ENCODE results near the gene HIP1.

Gene HIP1

GRCh38 chr7:75536940-75537538, 201.7 kb downstream of the HIP1 start:
- DNase-seq (ENCODE audit: low spot score) (peak; percentile 42), ATAC-seq (ENCODE audit: low read depth) (no peak)
- Histone ChIP-seq H3K36me3 (ENCODE audit: low read depth) (0 out of 2 replicates have a peak, but pooled peaks cover 4% of the 10 kb centered on the region), H3K4me3 (ENCODE audit: severe bottlenecking) (no peak overlapping the region), H3K4me1 (ENCODE audit: insufficient read depth, poor library complexity, severe bottlenecking) (no peaks in the 10 kb centered on the region), H3K9me3 (ENCODE audit: severe bottlenecking) (no peaks in the 10 kb centered on the region), H3K27me3 (ENCODE audit: insufficient read depth, poor library complexity, severe bottlenecking) (no peaks in the 10 kb centered on the region), H3K27ac (ENCODE audit: poor library complexity, severe bottlenecking) (no peak overlapping the region)
- no peak for TF ChIP-seq CTCF (IDR thresholded peaks at IDR 0.05; ENCODE audit: poor library complexity, severe bottlenecking)

DNA sequence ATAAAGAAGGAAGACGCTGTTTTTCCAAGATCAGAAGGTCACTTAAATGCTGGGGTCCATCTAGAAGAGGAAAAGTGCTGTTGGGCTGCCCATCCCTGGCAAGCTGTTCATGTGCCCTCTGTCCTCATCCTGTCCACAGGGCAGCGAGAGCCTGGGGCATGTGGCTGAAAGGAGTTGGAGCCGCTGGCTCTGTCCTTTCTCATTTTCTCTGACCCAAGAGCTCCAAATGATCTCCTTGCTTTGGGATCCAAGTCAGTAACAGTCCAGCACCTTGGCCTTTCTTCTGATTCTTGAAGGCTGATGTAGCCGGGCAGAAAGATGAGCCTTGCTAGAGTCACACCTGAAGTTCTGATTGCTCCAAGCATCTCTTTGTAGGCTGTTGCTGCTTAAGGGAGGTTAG, 202.2 kb downstream of the HIP1 start:
- 0 out of 2 replicates have a peak, but pooled peaks cover 4% of the 10 kb centered on the region for H3K36me3 ChIP-seq (ENCODE audit: low read depth)

GRCh38 chr7:75534727-75535307, 203.9 kb downstream of the HIP1 start:
- no peak for TF ChIP-seq CTCF (IDR thresholded peaks at IDR 0.05; ENCODE audit: poor library complexity, severe bottlenecking)
- no peak for ATAC-seq (ENCODE audit: low read depth)
- H3K9me3 ChIP-seq (ENCODE audit: severe bottlenecking): no peaks in the 10 kb centered on the region
- DNase-seq (ENCODE audit: low spot score): no peak
- no peaks in the 10 kb centered on the region for H3K27me3 ChIP-seq (ENCODE audit: insufficient read depth, poor library complexity, severe bottlenecking)
- 0 out of 2 replicates have a peak, but pooled peaks cover 4% of the 10 kb centered on the region for H3K36me3 ChIP-seq (ENCODE audit: low read depth)
- no peaks in the 10 kb centered on the region for H3K4me1 ChIP-seq (ENCODE audit: insufficient read depth, poor library complexity, severe bottlenecking)
- no peak overlapping the region for H3K4me3 ChIP-seq (ENCODE audit: severe bottlenecking)
- no peak overlapping the region for H3K27ac ChIP-seq (ENCODE audit: poor library complexity, severe bottlenecking)

More for the DNA sequence above, 202.2 kb downstream of the HIP1 start:
- H3K4me3 ChIP-seq (ENCODE audit: severe bottlenecking): no peak overlapping the region
- H3K9me3 ChIP-seq (ENCODE audit: severe bottlenecking): no peaks in the 10 kb centered on the region
- H3K4me1 ChIP-seq (ENCODE audit: insufficient read depth, poor library complexity, severe bottlenecking): no peaks in the 10 kb centered on the region
- no peak for ATAC-seq (ENCODE audit: low read depth)
- H3K27me3 ChIP-seq (ENCODE audit: insufficient read depth, poor library complexity, severe bottlenecking): no peaks in the 10 kb centered on the region
- DNase-seq (ENCODE audit: low spot score): peak; percentile 5
- H3K27ac ChIP-seq (ENCODE audit: poor library complexity, severe bottlenecking): no peak overlapping the region
- no peak for TF ChIP-seq CTCF (IDR thresholded peaks at IDR 0.05; ENCODE audit: poor library complexity, severe bottlenecking)

DNA sequence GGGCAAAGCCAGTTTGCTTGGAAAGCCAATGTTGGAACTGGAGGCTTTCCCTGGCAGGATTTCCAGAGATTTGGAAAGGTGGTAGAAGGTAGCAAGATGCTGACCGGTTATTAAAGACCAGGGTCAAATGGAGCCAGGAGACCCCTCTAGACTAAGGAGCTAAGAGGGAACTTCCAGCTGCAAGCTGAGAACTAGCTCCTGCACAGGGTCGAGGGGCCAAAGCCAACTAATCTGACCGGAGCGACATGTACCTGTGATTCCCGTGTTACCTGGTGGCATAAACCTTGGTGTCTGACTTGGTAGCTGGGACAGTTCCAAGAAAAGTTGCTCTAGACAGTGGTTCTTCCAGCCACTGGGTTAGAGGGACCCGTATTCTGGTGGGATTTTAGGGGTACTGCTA, 204.8 kb downstream of the HIP1 start:
- DNase-seq (ENCODE audit: low spot score): peak; percentile 26
- Histone ChIP-seq H3K27ac (ENCODE audit: poor library complexity, severe bottlenecking) (no peak overlapping the region), H3K4me3 (ENCODE audit: severe bottlenecking) (no peak overlapping the region), H3K27me3 (ENCODE audit: insufficient read depth, poor library complexity, severe bottlenecking) (no peaks in the 10 kb centered on the region), H3K9me3 (ENCODE audit: severe bottlenecking) (no peaks in the 10 kb centered on the region), H3K36me3 (ENCODE audit: low read depth) (0 out of 2 replicates have a peak, but pooled peaks cover 2% of the 10 kb centered on the region), H3K4me1 (ENCODE audit: insufficient read depth, poor library complexity, severe bottlenecking) (no peaks in the 10 kb centered on the region)
- TF ChIP-seq CTCF (IDR thresholded peaks at IDR 0.05; ENCODE audit: poor library complexity, severe bottlenecking): no peak
- ATAC-seq (ENCODE audit: low read depth): no peak

DNA sequence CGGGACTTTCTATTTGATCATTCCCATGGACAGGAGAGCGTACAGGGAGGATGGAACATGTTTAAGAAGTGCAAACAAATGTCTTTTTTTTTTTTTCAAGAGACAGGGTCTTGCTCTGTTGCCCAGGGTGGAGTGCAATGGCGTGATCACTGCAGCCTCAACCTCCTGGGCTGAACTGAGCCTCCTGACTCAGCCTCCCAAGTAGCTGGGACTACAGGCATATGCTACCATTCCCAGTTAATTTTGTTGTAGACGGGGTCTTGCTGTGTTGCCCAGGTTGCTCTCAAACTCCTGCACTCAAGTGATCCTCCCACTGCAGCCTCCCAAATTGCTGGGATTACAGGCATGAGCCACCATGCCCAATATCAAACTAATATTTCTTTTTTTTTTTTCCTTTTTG, 206.1 kb downstream of the HIP1 start:
- H3K27me3 ChIP-seq (ENCODE audit: insufficient read depth, poor library complexity, severe bottlenecking): no peaks in the 10 kb centered on the region
- DNase-seq (ENCODE audit: low spot score) (peak; percentile 2), ATAC-seq (ENCODE audit: low read depth) (no peak)
- no peaks in the 10 kb centered on the region for H3K9me3 ChIP-seq (ENCODE audit: severe bottlenecking)
- no peak for TF ChIP-seq CTCF (IDR thresholded peaks at IDR 0.05; ENCODE audit: poor library complexity, severe bottlenecking)
- no peak overlapping the region for H3K27ac ChIP-seq (ENCODE audit: poor library complexity, severe bottlenecking)
- H3K4me1 ChIP-seq (ENCODE audit: insufficient read depth, poor library complexity, severe bottlenecking): no peaks in the 10 kb centered on the region
- no peaks in the 10 kb centered on the region for H3K36me3 ChIP-seq (ENCODE audit: low read depth)
- H3K4me3 ChIP-seq (ENCODE audit: severe bottlenecking): no peak overlapping the region
